ENCODE results near the gene ZNF101.

The ZNF101 gene

DNA sequence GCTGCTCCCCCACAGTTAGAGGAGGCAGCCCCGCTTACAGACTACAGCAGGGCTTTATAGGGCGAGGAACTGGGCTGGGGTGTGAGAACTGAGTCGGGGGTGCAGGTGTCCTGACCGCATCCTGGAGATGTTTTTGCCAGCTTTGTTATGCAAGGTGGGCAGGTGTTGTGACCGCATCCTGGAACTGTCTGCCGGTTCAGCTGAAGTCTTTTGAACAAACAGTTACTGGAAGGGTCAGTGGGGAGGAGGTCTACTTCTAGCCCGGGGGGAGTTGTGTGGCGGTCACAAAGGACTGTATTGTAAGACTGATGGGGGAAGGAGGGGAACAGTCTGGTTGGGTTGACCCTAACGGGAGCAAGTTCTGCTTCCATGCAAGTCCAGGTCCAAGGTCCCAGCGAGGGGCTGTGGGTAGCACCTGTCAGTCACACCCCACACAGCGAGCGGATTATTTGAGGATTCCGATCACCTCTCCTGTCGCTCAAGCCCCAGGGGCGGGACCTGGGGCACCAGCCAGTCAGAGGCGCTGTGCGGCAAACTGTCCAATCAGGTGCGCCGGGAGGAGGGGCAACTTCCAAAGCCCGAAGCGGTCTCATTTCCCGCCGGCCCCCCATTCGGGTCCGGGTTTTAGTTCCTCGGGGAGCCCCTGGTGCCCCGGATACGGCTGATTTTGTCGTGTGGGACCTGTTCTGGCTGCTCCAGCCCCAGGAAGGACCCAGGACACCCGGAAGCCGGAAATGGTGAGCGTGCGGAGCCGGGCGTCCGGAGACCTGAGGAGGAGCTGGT, at the start of gene ZNF101:
Gene ZNF101 (plus strand): TSS at position 610 of the 783 bp plus-strand sequence. CDS start 125 bp downstream, at position 735.
- peak; percentile 86 for DNase-seq

- DNase-seq, result no peak
These were observed 49.3 kb upstream of the ZNF101 start for GRCh38 chr19:19619181-19619848.

- no peak for DNase-seq
These were observed 48.8 kb upstream of the ZNF101 start for GRCh38 chr19:19619849-19620210.

DNA sequence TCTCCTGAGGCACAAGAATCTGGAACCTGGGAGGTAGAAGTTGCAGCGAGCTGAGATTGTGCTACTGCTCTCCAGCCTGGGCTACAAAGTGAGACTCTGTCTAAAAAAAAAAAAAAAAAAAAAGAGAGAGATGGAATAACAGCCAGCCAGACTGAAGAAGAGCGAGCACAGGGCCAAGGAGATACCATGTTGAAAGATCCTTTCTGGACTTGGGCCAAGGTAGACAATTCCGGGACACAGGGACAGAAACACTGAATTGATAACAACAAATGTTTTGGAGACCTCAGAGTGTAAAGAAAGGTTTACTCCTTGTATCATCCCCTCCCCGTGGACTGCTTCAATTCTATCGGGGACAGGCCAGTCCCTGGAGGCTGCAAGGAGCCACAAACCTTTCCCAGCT, 45.3 kb upstream of the ZNF101 start:
- no peak for DNase-seq

DNA sequence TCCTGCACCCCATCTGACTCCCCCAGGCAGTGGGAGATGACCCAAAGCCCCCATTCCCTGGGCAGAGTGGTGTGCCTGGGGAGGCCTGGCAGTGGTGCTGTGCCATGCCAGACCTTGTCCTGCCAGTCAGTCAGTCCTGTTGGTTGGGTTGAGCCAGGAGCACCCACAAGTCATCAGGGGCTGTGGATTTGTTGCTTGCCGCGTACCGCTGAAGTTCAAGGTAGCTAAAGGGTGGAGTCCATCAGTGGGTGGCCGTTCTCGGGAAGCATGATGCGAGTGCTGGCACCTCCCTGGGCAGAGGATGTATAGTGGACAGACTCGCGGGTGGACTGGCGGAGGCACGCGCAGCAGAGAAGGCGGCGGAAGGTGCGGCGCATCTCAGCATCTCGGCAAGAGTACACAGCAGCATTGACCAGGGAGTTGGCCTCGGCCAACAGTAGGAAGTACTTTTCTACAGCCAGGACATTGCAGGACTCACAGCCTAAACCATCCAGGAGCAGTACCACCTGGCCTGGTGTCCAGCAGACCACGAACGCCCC, 44.5 kb upstream of the ZNF101 start:
- DNase-seq, result no peak

DNA sequence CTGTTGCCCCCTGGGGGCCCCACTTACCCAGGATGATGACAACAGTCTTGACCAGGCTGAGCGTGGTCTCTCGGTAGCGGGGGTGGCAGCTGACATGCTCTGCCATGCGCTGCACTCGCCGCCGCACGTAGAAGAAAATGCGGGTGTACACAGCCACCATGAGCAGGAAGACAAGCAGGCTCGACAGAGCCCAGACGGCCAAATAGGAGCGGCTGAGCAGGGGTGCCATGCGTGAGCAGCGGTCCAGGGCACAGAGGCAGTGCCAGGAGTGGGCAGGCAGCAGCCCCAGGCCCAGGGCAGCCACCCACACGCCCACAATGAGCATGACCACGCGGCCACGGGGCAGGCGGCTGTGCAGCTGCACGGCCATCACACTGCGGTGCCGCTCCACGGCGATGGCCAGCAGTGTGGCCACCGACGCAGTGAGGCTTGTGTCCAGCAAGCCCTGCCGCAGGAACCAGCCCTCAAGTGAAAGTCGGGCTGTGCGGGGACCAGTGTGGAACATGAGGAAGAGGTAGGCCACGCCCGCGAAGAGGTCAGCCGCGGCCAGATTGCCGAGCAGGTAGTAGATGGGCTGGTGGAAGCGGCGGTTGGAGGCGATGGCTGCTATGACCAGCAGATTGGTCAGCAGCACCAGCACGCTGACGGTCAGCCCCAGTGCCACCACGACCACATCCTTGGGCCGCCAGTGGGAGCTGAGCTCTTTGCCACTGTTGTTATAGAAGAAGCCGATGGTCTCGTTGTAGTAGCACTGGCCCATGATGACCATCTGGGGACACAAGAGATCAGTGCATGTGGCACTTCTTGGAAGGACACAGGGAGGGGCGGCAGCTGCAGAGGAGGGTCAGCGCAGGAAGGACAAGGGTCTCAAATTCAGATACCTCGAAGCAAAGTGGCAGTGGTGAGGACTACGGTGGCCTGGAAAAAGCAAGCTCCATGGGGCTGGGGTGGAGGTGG, 41.8 kb upstream of the ZNF101 start:
- no peak for DNase-seq

DNA sequence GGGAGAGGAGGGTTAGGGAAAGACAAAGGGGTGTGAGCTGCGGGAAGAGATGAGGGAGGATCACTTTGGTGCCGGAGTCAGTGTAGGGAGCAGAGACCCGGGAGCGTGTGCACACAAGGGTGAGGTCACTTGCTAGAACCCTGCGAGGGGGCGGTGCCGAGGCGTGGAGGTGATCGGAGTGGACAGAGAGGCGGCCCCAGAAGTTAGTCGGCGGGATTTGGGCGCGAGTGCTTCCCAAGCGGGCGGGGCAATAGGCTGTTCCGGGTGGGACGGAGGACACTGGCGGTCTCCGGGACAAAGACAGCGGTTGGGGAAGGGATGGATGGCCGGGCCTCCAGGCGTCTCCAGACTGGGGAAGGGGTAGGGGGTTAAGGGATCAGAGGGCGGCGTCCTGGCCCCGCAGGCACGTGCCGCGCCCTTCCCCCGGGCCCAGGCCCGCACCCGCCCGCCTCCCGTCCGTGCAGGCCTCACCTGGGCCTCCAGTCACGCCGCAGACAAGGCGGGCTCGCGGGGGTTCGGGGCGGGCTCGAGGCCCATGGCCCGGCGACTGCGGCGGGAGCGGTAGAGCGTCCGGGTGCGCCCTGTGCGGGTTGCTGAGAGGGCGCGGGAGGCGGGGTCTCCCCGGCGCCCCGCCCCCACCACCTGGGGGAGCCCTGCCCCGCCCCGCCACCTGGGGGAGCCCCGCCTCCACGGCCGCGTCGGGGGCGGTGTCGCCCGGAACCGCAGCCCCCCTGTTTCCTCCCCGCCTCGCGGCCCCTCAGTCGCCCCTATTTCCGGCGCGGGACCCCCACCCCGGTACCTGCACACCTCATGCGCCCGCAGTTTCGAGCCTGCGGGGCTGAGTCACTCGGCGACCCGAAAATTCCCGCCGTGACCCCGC, 40.8 kb upstream of the ZNF101 start, which contains the start of gene LPAR2:
Gene LPAR2 (minus strand): TSS at position 600 of the 880 bp plus-strand sequence. CDS start 945 bp downstream, outside the sequence.
- no peak for DNase-seq

- no peak for DNase-seq
These were observed 40.0 kb upstream of the ZNF101 start for GRCh38 chr19:19628501-19629134.

DNA sequence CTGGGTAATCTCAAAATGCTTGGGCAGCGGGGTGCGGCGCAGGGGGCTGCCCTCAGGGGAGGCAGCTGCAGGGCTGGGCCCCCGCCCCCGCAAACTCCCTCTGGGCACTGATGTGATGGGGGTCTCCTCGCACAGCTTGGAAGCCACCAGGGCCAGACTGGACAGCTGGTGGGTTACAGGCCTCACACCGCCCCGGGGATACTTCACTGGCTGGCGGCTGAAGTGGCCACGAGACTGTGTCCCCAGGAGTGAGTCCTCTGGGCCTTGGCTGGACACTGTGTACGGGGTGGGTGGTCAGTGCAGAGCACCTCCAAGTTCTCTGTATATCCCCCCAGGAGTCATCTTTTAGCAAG, 38.6 kb upstream of the ZNF101 start:
- no peak for DNase-seq

GRCh38 chr19:19630426-19630825, 38.2 kb upstream of the ZNF101 start:
- no peak for DNase-seq

DNA sequence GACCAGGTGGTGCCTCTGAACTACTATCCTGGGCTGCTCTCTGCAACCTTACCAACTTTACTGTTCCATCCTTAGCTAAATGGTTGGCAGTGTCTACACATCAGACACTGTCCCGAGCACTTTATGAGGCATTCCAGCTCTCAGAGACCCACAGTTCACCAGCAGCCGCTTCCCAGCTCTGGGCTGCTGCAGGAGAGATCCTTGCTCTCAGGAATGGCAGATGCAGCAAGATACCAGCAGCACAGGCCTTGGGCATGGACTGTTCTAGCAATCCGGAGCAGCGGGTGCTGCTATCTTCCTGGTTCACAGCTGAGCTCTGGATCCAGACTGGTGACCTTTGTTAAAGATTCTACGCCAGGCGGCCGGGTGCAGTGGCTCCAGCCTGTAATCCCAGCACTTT, 37.3 kb upstream of the ZNF101 start:
- no peak for DNase-seq

DNA sequence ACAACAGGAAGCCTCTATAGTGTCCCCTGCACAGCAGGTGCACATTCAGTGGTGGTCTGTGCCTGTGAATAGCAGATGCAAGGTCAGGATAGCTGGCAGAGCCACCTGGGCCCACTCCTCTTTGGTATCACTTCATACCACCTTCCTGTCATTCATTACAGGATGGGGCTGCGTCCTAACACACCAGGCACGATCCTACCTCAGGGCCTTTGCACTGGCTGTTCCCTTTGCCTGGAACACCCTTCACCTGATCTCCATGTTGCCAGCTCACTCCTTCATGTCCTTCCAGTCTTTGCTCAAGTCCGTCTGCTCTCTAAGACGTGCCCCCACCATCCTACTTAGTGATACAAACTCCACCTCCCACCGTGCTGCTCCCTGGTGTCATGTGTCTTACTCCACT, 36.0 kb upstream of the ZNF101 start:
- no peak for DNase-seq

- DNase-seq, result no peak
These were observed 34.7 kb upstream of the ZNF101 start for GRCh38 chr19:19633711-19634515.

DNA sequence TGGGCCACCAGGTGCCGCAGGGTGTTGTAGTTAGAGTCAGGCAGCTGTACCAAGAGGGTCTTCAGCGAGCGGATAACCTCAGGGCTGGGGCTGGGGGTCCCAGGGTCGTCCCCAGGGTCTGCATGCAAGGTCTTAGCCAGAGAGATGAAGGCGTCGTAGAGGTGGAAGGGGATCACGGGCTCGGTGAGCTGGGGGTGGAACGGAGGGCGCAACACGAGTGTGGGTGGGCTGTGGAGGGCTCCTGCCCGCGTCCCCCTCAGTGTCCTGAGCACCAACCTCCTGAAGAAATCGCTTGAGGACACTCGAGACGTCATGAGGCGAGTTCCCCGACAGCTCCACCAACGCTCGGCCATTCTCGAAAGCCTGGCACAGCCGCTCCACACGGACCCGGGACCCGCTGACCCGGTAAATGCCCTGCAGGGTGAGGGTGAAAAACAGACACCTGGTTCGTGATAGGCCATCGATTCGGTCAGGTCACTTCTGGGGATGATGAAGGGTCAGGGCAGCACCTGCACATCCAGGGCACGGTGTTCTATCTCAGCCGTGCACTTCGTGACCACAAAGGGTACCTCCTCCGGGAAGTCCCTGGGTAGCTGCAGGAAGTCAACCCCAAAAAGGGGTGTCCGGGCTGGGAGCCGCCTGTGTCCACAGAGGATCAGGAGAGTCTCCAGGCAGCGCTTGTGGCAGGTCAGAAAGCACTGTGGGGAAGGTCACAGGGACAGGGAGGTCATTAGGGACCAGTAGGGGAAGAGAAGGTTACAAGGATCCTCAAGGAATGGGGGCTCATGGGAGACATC, 33.9 kb upstream of the ZNF101 start:
- no peak for DNase-seq

- DNase-seq, result no peak
These were observed 33.3 kb upstream of the ZNF101 start for GRCh38 chr19:19635313-19635702.

DNA sequence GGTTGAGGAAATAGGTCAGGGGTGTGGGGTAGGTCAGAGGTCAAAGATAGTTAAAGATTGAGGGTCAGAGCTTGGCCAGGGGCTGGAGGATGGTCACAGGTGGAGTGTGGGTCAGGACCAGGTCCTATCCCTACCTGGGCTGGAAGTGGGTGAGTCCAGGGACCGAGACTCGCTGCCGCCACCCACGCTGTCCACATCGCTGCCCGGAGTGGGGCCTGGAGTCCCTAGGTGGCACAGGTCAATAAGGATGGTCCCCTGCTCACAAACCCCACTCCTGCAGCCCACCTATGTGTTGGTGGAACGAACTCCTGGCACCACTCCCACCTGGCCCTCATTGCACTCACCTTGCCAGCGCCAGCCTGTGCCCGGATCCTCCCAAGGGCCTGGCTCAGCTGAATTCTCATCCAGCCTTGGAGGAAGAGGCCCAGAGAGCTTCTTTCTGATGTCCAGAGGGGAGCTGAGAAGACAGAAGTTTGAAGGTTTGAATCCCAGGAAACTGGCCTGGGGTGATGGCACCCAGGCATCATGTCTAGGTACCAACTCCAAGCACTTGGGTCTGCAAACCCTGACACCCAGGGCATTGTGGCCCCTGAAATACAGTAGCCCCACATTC, 32.0 kb upstream of the ZNF101 start:
- no peak for DNase-seq

- DNase-seq, result no peak
These were observed 31.5 kb upstream of the ZNF101 start for GRCh38 chr19:19637186-19637522.

DNA sequence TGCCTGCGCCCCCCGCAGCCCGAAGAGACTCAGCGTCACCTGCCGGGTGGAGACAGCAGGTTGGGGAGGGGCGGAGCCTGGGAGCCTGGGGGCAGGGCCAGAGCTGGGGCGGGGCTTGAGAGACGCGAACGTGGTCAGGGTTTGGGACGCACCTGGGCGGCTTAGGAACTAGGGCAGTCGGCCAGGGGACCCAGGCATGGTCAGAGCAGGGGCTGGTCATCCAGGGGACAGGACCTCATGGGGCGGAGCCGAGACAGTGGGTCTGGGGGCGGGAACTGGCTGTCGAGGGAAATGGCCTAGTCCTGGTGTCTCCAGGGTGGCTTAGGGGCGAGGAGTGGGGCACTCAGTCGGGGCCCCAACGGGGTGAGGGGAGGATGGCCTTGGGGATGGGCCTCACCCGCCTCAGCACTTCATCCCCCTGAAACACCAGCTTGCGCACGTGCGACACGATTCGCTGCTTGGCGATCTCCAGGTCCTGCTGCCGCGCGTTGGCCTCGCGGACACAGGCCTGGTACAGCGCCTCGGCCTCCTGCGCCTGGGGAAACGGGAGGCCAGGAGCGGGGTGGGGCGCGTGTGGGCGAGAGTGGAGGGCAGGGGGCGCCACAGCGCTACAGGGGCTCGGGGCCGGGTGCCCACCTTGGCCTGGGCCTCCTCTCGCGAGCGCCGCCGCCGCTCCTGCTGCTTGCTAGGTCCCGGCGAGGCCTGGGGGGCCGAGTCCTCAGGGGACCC, 31.0 kb upstream of the ZNF101 start:
- no peak for DNase-seq
